IMR-90 (cell line): Measurements from ENCODE around the gene KDSR. TPM values are rescaled to one million over a fixed set of nuclear protein-coding genes. Genes with fewer than 3 reads are reported as not detected.

ENCODE experiments used
- ATAC-seq: fragments of 200-7000 bp; cut with Tn5 transposase; 2 replicates; pipeline ENCODE4 v1.9.1; 2020; ENCODE audit warnings: low read depth, mild to moderate bottlenecking, moderate library complexity
- BruUV-seq: library from RNA; stranded (reverse); fragments of 400-500 nt; replicated peaks from 2 replicates; lab custom pipeline; 2021; lab: Mats Ljungman, UMichigan
- CTCF ChIA-PET: fragments of 300-600 bp; formaldehyde crosslinking; extraction: SDS; loops from one replicate; lab custom pipeline; 2021; ENCODE audit warnings: antibody characterized with exemption; lab: Yijun Ruan, JAX
- POLR2A ChIA-PET: fragments of 300-600 bp; sonication (Branson Sonifier 250); formaldehyde crosslinking; loops from one replicate; lab custom pipeline; 2022; ENCODE audit warnings: antibody characterized with exemption; ENCODE audit not compliant: unreplicated experiment; lab: Charles Lee
- DNase-seq: peaks from one replicate; pipeline ENCODE4 v3.0.0; 2013
- H2AFZ ChIP-seq: replicated peaks from 2 replicates; pipeline ENCODE3; 2013; ENCODE audit warnings: low read length, mild to moderate bottlenecking; ENCODE audit not compliant: poor library complexity
- H2AK5ac ChIP-seq: 2 replicates; pipeline ENCODE4 v1.6.1; 2013; ENCODE audit warnings: low read depth, low read length, inconsistent platforms
- H2AK9ac ChIP-seq: replicated peaks from 2 replicates; pipeline ENCODE3; 2013; ENCODE audit warnings: mild to moderate bottlenecking, low read depth, low read length, moderate library complexity; ENCODE audit not compliant: poor library complexity
- H2BK120ac ChIP-seq: 2 replicates; pipeline ENCODE4 v1.6.1; 2013; ENCODE audit warnings: low read depth, low read length, inconsistent platforms
- H2BK15ac ChIP-seq: 3 replicates; pipeline ENCODE4 v1.6.1; 2013; ENCODE audit warnings: low read depth, low read length, inconsistent platforms
- H2BK20ac ChIP-seq: 2 replicates; pipeline ENCODE4 v1.6.1; 2013; ENCODE audit warnings: low read depth, mild to moderate bottlenecking, inconsistent platforms, low read length, moderate library complexity
- H2BK5ac ChIP-seq: 2 replicates; pipeline ENCODE4 v1.6.1; 2013; ENCODE audit warnings: mild to moderate bottlenecking, low read depth, low read length, inconsistent platforms; ENCODE audit not compliant: poor library complexity, severe bottlenecking
- H3K14ac ChIP-seq: replicated peaks from 2 replicates; pipeline ENCODE4 v1.6.1; 2013; ENCODE audit warnings: low read depth, low read length, inconsistent platforms
- H3K18ac ChIP-seq: 2 replicates; pipeline ENCODE4 v1.6.1; 2013; ENCODE audit warnings: low read depth, low read length, control low read depth
- H3K23ac ChIP-seq: 2 replicates; pipeline ENCODE4 v1.6.1; 2013; ENCODE audit warnings: low read depth, low read length, inconsistent platforms
- H3K27ac ChIP-seq: 2 replicates; pipeline ENCODE4 v1.5.1; 2013; ENCODE audit warnings: mild to moderate bottlenecking, control low read depth, low read length; ENCODE audit not compliant: insufficient read depth
- H3K27me3 ChIP-seq: 2 replicates; pipeline ENCODE4 v1.6.1; 2013; ENCODE audit warnings: low read length; ENCODE audit not compliant: control insufficient read depth, insufficient read depth
- H3K36me3 ChIP-seq: 2 replicates; pipeline ENCODE4 v1.6.1; 2013; ENCODE audit warnings: low read length, mixed read lengths; ENCODE audit not compliant: control insufficient read depth, insufficient read depth
- H3K4ac ChIP-seq: 2 replicates; pipeline ENCODE4 v1.6.1; 2013; ENCODE audit warnings: low read depth, low read length, inconsistent platforms
- H3K4me1 ChIP-seq: 2 replicates; pipeline ENCODE4 v1.6.1; 2013; ENCODE audit warnings: low read length, mixed read lengths; ENCODE audit not compliant: control insufficient read depth, insufficient read depth
- H3K4me2 ChIP-seq: 2 replicates; pipeline ENCODE4 v1.6.1; 2013; ENCODE audit warnings: low read depth, mild to moderate bottlenecking, control low read depth, low read length, moderate library complexity
- H3K4me3 ChIP-seq: 2 replicates; pipeline ENCODE4 v1.5.1; 2013; ENCODE audit warnings: low read depth, mild to moderate bottlenecking, control low read depth, low read length, moderate library complexity; ENCODE audit not compliant: insufficient read depth
- H3K56ac ChIP-seq: 2 replicates; pipeline ENCODE4 v1.6.1; 2013; ENCODE audit warnings: low read length, inconsistent platforms; ENCODE audit not compliant: insufficient read depth; ENCODE audit errors: extremely low read depth
- H3K79me1 ChIP-seq, 2 experiments: 2 replicates each; pipeline ENCODE4 v1.6.1; 2013; ENCODE audit warnings: low read length in 2 of 2, inconsistent platforms in 1 of 2, low read depth in 1 of 2
- H3K9ac ChIP-seq: 2 replicates; pipeline ENCODE4 v1.6.1; 2013; ENCODE audit warnings: low read depth, low read length, control low read depth
- H3K9me1 ChIP-seq: 2 replicates; pipeline ENCODE4 v1.6.1; 2013; ENCODE audit warnings: low read length, inconsistent platforms; ENCODE audit not compliant: insufficient read depth
- H3K9me3 ChIP-seq: 2 replicates; pipeline ENCODE4 v1.6.1; 2013; ENCODE audit warnings: low read length; ENCODE audit not compliant: control insufficient read depth, insufficient read depth
- H4K20me1 ChIP-seq: 2 replicates; pipeline ENCODE4 v1.6.1; 2013; ENCODE audit warnings: low read length, inconsistent platforms; ENCODE audit not compliant: insufficient read depth
- H4K5ac ChIP-seq: 2 replicates; pipeline ENCODE4 v1.6.1; 2013; ENCODE audit warnings: mild to moderate bottlenecking, low read depth, low read length, control low read depth
- H4K8ac ChIP-seq, 2 experiments: 2 replicates each; pipeline ENCODE4 v1.6.1; 2013; ENCODE audit warnings: low read depth in 2 of 2, low read length in 2 of 2, control low read depth in 1 of 2, inconsistent platforms in 1 of 2
- H4K91ac ChIP-seq: 2 replicates; pipeline ENCODE4 v1.6.1; 2013; ENCODE audit warnings: low read depth, low read length, inconsistent platforms; ENCODE audit not compliant: insufficient read depth
- BHLHE40 ChIP-seq: fragments of 150-350 bp; IDR thresholded peaks from 2 replicates; pipeline ENCODE4 v1.6.1; 2016; ENCODE audit warnings: mild to moderate bottlenecking, low read depth, low read length
- CEBPB ChIP-seq: IDR thresholded peaks from 2 replicates; pipeline ENCODE4 v1.6.1; 2012; ENCODE audit warnings: low read depth, low read length, improper control_type of control experiment
- CHD1 ChIP-seq: IDR thresholded peaks from 2 replicates; pipeline ENCODE4 v1.6.1; 2012; ENCODE audit warnings: low read depth, low read length, improper control_type of control experiment
- CTCF ChIP-seq: conservative IDR thresholded peaks from 2 replicates; pipeline ENCODE4 v1.5.1; 2012; ENCODE audit warnings: mild to moderate bottlenecking, low read depth, low read length, improper control_type of control experiment
- ELK1 ChIP-seq: fragments of 150-350 bp; IDR thresholded peaks from 2 replicates; pipeline ENCODE4 v1.6.1; 2016; ENCODE audit warnings: low read depth, mild to moderate bottlenecking, low read length, moderate library complexity, borderline replicate concordance
- MXI1 ChIP-seq: IDR thresholded peaks from 2 replicates; pipeline ENCODE4 v1.6.1; 2012; ENCODE audit warnings: low read depth, mild to moderate bottlenecking, low read length, moderate library complexity, borderline replicate concordance
- NFE2L2 ChIP-seq: fragments of 150-350 bp; IDR thresholded peaks from 2 replicates; pipeline ENCODE4 v1.6.1; 2016; ENCODE audit warnings: low read depth, mild to moderate bottlenecking, low read length
- RAD21 ChIP-seq: IDR thresholded peaks from 2 replicates; pipeline ENCODE4 v1.6.1; 2012; ENCODE audit warnings: low read length, improper control_type of control experiment
- RFX5 ChIP-seq: IDR thresholded peaks from 2 replicates; pipeline ENCODE4 v1.8.0; 2012; ENCODE audit warnings: low read depth, mild to moderate bottlenecking, low read length, moderate library complexity
- SMC3 ChIP-seq: fragments of 150-350 bp; IDR thresholded peaks from 2 replicates; pipeline ENCODE4 v1.6.1; 2016; ENCODE audit warnings: low read depth, mild to moderate bottlenecking, antibody characterized with exemption, low read length, moderate library complexity
- USF2 ChIP-seq: fragments of 150-350 bp; IDR thresholded peaks from 2 replicates; pipeline ENCODE4 v1.6.1; 2017; ENCODE audit warnings: mild to moderate bottlenecking, antibody characterized with exemption, low read length, low read depth
- WGBS, 2 experiments: methylation state at CpG; one replicate each; pipeline versions ENCODE4 v1.1.5 to v1.1.7; 2013; ENCODE audit warnings: missing lambda C conversion rate in 2 of 2; ENCODE audit not compliant: insufficient read length in 1 of 2; ENCODE audit errors: extremely low coverage in 2 of 2; 5-methylcytosine and 5-hydroxymethylcytosine counted together
- dilution Hi-C: fragments of 300-500 bp; cut with HindIII; formaldehyde crosslinking; loops from one replicate; pipeline ENCODE4 v1.14.3; 2018; ENCODE audit warnings: low sequenced_read_pairs; ENCODE audit not compliant: unreplicated experiment
- in situ Hi-C: fragments of 300-500 bp; cut with MboI; formaldehyde crosslinking; loops from 3 replicates; pipeline ENCODE4 v1.14.3; 2019; ENCODE audit warnings: low sequenced_read_pairs, inconsistent platforms, mixed read lengths
- intact Hi-C: fragments of 100-400 bp; cut with micrococcal nuclease; formaldehyde crosslinking; loops from 2 replicates; pipeline ENCODE4 v1.10.0; 2022
- polyA plus RNA-seq, 3 experiments: library from polyadenylated mRNA; depleted of rRNA; stranded (reverse); fragments of >200 nt; gene quantifications; 2 replicates each; pipeline ENCODE4 v1.2.3, GENCODE V29; 2012; ENCODE audit warnings: low replicate concordance in 1 of 3
- total RNA-seq: library from RNA; depleted of rRNA; stranded (reverse); fragments of >200 nt; gene quantifications from 2 replicates; pipeline ENCODE4 v1.2.3, GENCODE V29; 2012

Gene KDSR
- total and polyA plus RNA-seq, 2 of the 4 experiments (the other 2 are of a cell fraction): 21.5 to 21.9 TPM

- in situ Hi-C loops (no loop called here), dilution Hi-C loops (no loop called here), intact Hi-C loops (no loop called here)
- H2AFZ ChIP-seq: no peak overlapping the region
- TF ChIP-seq ELK1: no peak
- no peak for TF ChIP-seq RFX5
- TF ChIP-seq BHLHE40: no peak
- no peak for TF ChIP-seq CHD1
- TF ChIP-seq MXI1: no peak
- TF ChIP-seq CTCF: no peak
- TF ChIP-seq USF2: no peak
- no peak for TF ChIP-seq SMC3
- TF ChIP-seq NFE2L2: no peak
- no peak for TF ChIP-seq RAD21
- no peak for TF ChIP-seq CEBPB
- H3K9me1 ChIP-seq: no peaks in the 10 kb centered on the region
- no peak overlapping the region for H2BK120ac ChIP-seq
- no peak overlapping the region for H3K23ac ChIP-seq
- no peaks in the 10 kb centered on the region for H3K79me1 ChIP-seq
- no peak overlapping the region for H3K56ac ChIP-seq
- no peak overlapping the region for H2AK5ac ChIP-seq
- no CpG with 5 or more reads among the region's 3 CpGs for WGBS, 2 experiments
- no peaks in the 10 kb centered on the region for H3K36me3 ChIP-seq
- no peaks in the 10 kb centered on the region for H3K9me3 ChIP-seq
- no peak overlapping the region for H2BK5ac ChIP-seq
- no peak overlapping the region for H3K4me2 ChIP-seq
- no peak overlapping the region for H2BK15ac ChIP-seq
- H3K14ac ChIP-seq: no peak overlapping the region
- H2AK9ac ChIP-seq: no peak overlapping the region
- no peak overlapping the region for H4K5ac ChIP-seq
- H4K20me1 ChIP-seq: no peaks in the 10 kb centered on the region
- H4K91ac ChIP-seq: no peak overlapping the region
- H3K4me1 ChIP-seq: no peaks in the 10 kb centered on the region
- no peak overlapping the region for H3K4ac ChIP-seq
- H2BK20ac ChIP-seq: no peak overlapping the region
- no peak overlapping the region for H4K8ac ChIP-seq
- no peak overlapping the region for H3K27ac ChIP-seq
- DNase-seq (no peak), ATAC-seq (no peak)
- CTCF ChIA-PET: no interaction called here
- POLR2A ChIA-PET: no interaction called here
- no peak overlapping the region for H3K9ac ChIP-seq
- H3K18ac ChIP-seq: no peak overlapping the region
- peaks cover 4% of the 10 kb centered on the region for H3K27me3 ChIP-seq
- no TSS peak for BruUV-seq
- no peak overlapping the region for H3K4me3 ChIP-seq
These were observed 55.0 kb downstream of the KDSR start for GRCh38 chr18:63312019-63312409.
